Stomach smooth muscle (tissue), 2 donors: ENCODE results near the gene HMGN2.

Experiments used
- H3K27ac ChIP-seq: one replicate; pipeline ENCODE4 v1.7.0; 2013; ENCODE audit warnings: mild to moderate bottlenecking, low read length, inconsistent platforms
- H3K27me3 ChIP-seq, 2 donors: one replicate each; pipeline ENCODE4 v1.7.0; 2013; ENCODE audit warnings: low read length in 2 of 2; ENCODE audit not compliant: insufficient read depth in 2 of 2, control insufficient read depth in 1 of 2
- H3K36me3 ChIP-seq, 2 donors: one replicate each; pipeline ENCODE4 v1.7.0; 2013; ENCODE audit warnings: low read length in 2 of 2; ENCODE audit not compliant: control insufficient read depth in 2 of 2, insufficient read depth in 2 of 2
- H3K4me1 ChIP-seq: one replicate; pipeline ENCODE4 v1.7.0; 2013; ENCODE audit warnings: low read length; ENCODE audit not compliant: control insufficient read depth, insufficient read depth
- H3K4me3 ChIP-seq, 2 donors: one replicate each; pipeline ENCODE4 v1.7.0; 2013; ENCODE audit warnings: low read length in 2 of 2
- H3K9ac ChIP-seq, 2 donors: one replicate each; pipeline ENCODE4 v1.7.0; 2013; ENCODE audit warnings: low read length in 2 of 2, mild to moderate bottlenecking in 1 of 2
- H3K9me3 ChIP-seq, 2 donors: one replicate each; pipeline ENCODE4 v1.7.0; 2013; ENCODE audit warnings: low read length in 2 of 2; ENCODE audit not compliant: control insufficient read depth in 2 of 2
- donor health status: healthy.
- donor health status: Pancreatic carcinoma.

Gene HMGN2

GRCh38 chr1:26472320-26472900, at the start of gene HMGN2:
HMGN2 (plus strand) TSS chr1:26472440; CDS start chr1:26472613, 173 bp downstream.
- Histone ChIP-seq H3K9me3 (no peaks in the 10 kb centered on the region), H3K4me3 (peak within 1 kb of the TSS; percentile 80 to 84), H3K9ac (peak within 1 kb of the TSS; percentile 84 to 86), H3K36me3 (peaks cover 25 to 33% of the 10 kb centered on the region in 2 donors), H3K27me3 (no peaks in the 10 kb centered on the region), H3K27ac (peak within 1 kb of the TSS; percentile 98), H3K4me1 (peaks cover 23% of the 10 kb centered on the region)

GRCh38 chr1:26429721-26430120, 42.5 kb upstream of the HMGN2 start:
- Histone ChIP-seq H3K36me3 (peaks cover 0 to 3% of the 10 kb centered on the region in 2 donors), H3K4me3 (no peak overlapping the region), H3K27me3 (peaks cover 2 to 5% of the 10 kb centered on the region in 2 donors), H3K9ac (no peak overlapping the region), H3K4me1 (peaks cover 24% of the 10 kb centered on the region), H3K27ac (no peak overlapping the region), H3K9me3 (no peaks in the 10 kb centered on the region)

GRCh38 chr1:26431979-26432695, 40.1 kb upstream of the HMGN2 start, which contains the start of gene DHDDS:
DHDDS (plus strand) TSS chr1:26432321; CDS start chr1:26432946, 625 bp downstream.
- Histone ChIP-seq H3K4me1 (peaks cover 24% of the 10 kb centered on the region), H3K27ac (peak within 1 kb of the TSS; percentile 76), H3K27me3 (no peaks in the 10 kb centered on the region), H3K36me3 (peaks cover 2 to 3% of the 10 kb centered on the region in 2 donors), H3K9ac (peak within 1 kb of the TSS; percentile 74 to 97), H3K4me3 (peak within 1 kb of the TSS; percentile 94 to 98), H3K9me3 (no peaks in the 10 kb centered on the region)

- Histone ChIP-seq H3K9me3 (no peaks in the 10 kb centered on the region), H3K27me3 (no peaks in the 10 kb centered on the region), H3K27ac (peak overlapping the region; percentile 76)
These were observed 39.4 kb upstream of the HMGN2 start for GRCh38 chr1:26432793-26433192.

GRCh38 chr1:26434161-26434752, 38.0 kb upstream of the HMGN2 start:
- Histone ChIP-seq H3K9me3 (no peaks in the 10 kb centered on the region), H3K27ac (no peak overlapping the region), H3K4me3 (no peak overlapping the region), H3K36me3 (peaks cover 10 to 18% of the 10 kb centered on the region in 2 donors), H3K27me3 (no peaks in the 10 kb centered on the region), H3K9ac (no peak overlapping the region), H3K4me1 (peaks cover 24% of the 10 kb centered on the region)

More at GRCh38 chr1:26432793-26433192, 39.4 kb upstream of the HMGN2 start:
- peaks cover 4 to 5% of the 10 kb centered on the region in 2 donors for H3K36me3 ChIP-seq
- H3K4me1 ChIP-seq, result peaks cover 24% of the 10 kb centered on the region
- H3K4me3 ChIP-seq, result peak overlapping the region; percentile 94 to 98
- peak overlapping the region; percentile 74 to 97 for H3K9ac ChIP-seq

- Histone ChIP-seq H3K27ac (no peak overlapping the region), H3K9ac (no peak overlapping the region), H3K27me3 (no peaks in the 10 kb centered on the region), H3K4me3 (no peak overlapping the region), H3K4me1 (peaks cover 9% of the 10 kb centered on the region), H3K36me3 (peaks cover 24 to 31% of the 10 kb centered on the region in 2 donors), H3K9me3 (no peaks in the 10 kb centered on the region)
These were observed 34.2 kb upstream of the HMGN2 start for GRCh38 chr1:26438041-26438440.

GRCh38 chr1:26440259-26440658, 32.0 kb upstream of the HMGN2 start:
- Histone ChIP-seq H3K4me1 (no peaks in the 10 kb centered on the region), H3K27me3 (no peaks in the 10 kb centered on the region), H3K36me3 (peaks cover 37 to 52% of the 10 kb centered on the region in 2 donors)

GRCh38 chr1:26449868-26450267, 22.4 kb upstream of the HMGN2 start:
- H3K4me3 ChIP-seq, result no peak overlapping the region
- peaks cover 19 to 33% of the 10 kb centered on the region in 2 donors for H3K36me3 ChIP-seq
- no peaks in the 10 kb centered on the region for H3K4me1 ChIP-seq

More at GRCh38 chr1:26440259-26440658, 32.0 kb upstream of the HMGN2 start:
- H3K9me3 ChIP-seq, result no peaks in the 10 kb centered on the region
- no peak overlapping the region for H3K9ac ChIP-seq
- no peak overlapping the region for H3K27ac ChIP-seq
- no peak overlapping the region for H3K4me3 ChIP-seq

GRCh38 chr1:26450908-26451307, 21.3 kb upstream of the HMGN2 start:
- Histone ChIP-seq H3K9ac (no peak overlapping the region), H3K36me3 (peaks cover 22 to 29% of the 10 kb centered on the region in 2 donors), H3K4me3 (no peak overlapping the region)

More at GRCh38 chr1:26449868-26450267, 22.4 kb upstream of the HMGN2 start:
- Histone ChIP-seq H3K27me3 (no peaks in the 10 kb centered on the region), H3K9me3 (no peaks in the 10 kb centered on the region), H3K9ac (no peak overlapping the region), H3K27ac (no peak overlapping the region)

GRCh38 chr1:26452459-26453183, 19.6 kb upstream of the HMGN2 start:
- Histone ChIP-seq H3K9me3 (no peaks in the 10 kb centered on the region), H3K4me1 (no peaks in the 10 kb centered on the region), H3K4me3 (no peak overlapping the region), H3K9ac (no peak overlapping the region), H3K27ac (no peak overlapping the region), H3K36me3 (peaks cover 18 to 20% of the 10 kb centered on the region in 2 donors), H3K27me3 (no peaks in the 10 kb centered on the region)

More at GRCh38 chr1:26450908-26451307, 21.3 kb upstream of the HMGN2 start:
- Histone ChIP-seq H3K27ac (no peak overlapping the region), H3K4me1 (no peaks in the 10 kb centered on the region), H3K9me3 (no peaks in the 10 kb centered on the region), H3K27me3 (no peaks in the 10 kb centered on the region)
